Measurements from ENCODE around the gene MANSC1.

DNA sequence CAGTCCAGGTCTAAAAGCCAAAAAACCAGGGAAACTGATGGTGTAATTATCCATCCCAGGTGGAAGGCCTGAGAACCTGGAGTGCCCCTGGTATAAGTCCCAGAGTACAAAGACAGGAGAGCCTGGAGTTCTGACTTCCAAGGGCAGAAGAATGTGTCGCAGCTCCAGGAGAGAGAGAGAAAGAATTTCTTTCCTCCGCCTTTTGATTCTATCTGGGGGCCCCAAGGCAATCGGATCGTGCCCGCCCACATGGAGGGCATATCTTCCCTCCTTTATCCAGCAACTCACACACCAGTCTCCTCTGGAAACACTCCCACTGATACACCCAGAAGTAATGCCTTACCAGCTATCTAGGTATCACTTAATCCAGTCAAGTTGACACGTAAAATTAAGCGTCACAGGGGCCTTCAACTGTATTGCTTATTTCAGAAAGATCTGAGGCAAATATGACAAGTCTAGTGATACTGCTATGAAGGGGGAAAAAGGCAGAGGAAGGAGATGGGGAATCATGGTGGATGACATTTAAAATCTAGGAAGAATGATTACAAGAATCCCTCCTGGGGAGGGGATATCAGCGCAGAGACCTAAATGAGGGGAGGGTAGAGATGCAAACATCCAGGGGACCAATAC lies 52.7 kb downstream of the MANSC1 start:
- no peak for TF ChIP-seq EZH2phosphoT487 (conservative IDR thresholded peaks at IDR 0.05; ENCODE audit: low read length)
- TF ChIP-seq, protein P1, sequence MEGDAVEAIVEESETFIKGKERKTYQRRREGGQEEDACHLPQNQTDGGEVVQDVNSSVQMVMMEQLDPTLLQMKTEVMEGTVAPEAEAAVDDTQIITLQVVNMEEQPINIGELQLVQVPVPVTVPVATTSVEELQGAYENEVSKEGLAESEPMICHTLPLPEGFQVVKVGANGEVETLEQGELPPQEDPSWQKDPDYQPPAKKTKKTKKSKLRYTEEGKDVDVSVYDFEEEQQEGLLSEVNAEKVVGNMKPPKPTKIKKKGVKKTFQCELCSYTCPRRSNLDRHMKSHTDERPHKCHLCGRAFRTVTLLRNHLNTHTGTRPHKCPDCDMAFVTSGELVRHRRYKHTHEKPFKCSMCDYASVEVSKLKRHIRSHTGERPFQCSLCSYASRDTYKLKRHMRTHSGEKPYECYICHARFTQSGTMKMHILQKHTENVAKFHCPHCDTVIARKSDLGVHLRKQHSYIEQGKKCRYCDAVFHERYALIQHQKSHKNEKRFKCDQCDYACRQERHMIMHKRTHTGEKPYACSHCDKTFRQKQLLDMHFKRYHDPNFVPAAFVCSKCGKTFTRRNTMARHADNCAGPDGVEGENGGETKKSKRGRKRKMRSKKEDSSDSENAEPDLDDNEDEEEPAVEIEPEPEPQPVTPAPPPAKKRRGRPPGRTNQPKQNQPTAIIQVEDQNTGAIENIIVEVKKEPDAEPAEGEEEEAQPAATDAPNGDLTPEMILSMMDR (IDR thresholded peaks at IDR 0.05; ENCODE audit: insufficient read depth, low read length, poor library complexity, severe bottlenecking), result no peak
